Right lobe of liver (tissue), 6 donors: ENCODE results near the gene LGR5. TPM values are rescaled to one million over a fixed set of nuclear protein-coding genes. Genes with fewer than 3 reads are reported as not detected.

ENCODE experiments used
- ATAC-seq, 4 donors: fragments of 200-7000 bp; cut with Tn5 transposase; one replicate each; pipeline ENCODE4 v1.9.1; 2020; ENCODE audit warnings: mild to moderate bottlenecking in 4 of 4, moderate library complexity in 4 of 4
- DNase-seq, 3 donors: peaks; one replicate each; pipeline ENCODE4 v3.0.0-alpha.2; 2020
- H3K27ac ChIP-seq, 3 donors: fragments of 200-600 bp; one replicate each; pipeline ENCODE4 v1.8.0; 2022
- H3K27me3 ChIP-seq, 2 donors: fragments of 200-600 bp; one replicate each; pipeline ENCODE4 v1.8.0; 2022
- H3K36me3 ChIP-seq, 4 donors: fragments of 200-600 bp; sonication (generic) in 1 of 4; one replicate each; pipeline versions ENCODE4 v1.5.1 to v1.8.0; 2017 to 2022; ENCODE audit warnings: control low read depth in 1 of 4
- H3K4me1 ChIP-seq, 4 donors: fragments of 200-600 bp; sonication (generic) in 1 of 4; one replicate each; pipeline versions ENCODE4 v1.5.1 to v1.8.0; 2017 to 2022; ENCODE audit warnings: control low read depth in 1 of 4
- H3K4me3 ChIP-seq, 3 donors: fragments of 200-600 bp; one replicate each; pipeline ENCODE4 v1.8.0; 2022
- H3K9me3 ChIP-seq, 4 donors: fragments of 200-600 bp; sonication (generic) in 1 of 4; one replicate each; pipeline versions ENCODE4 v1.5.1 to v1.8.0; 2017 to 2022; ENCODE audit warnings: control low read depth in 1 of 4
- POLR2A ChIP-seq: fragments of 450-650 bp; IDR thresholded peaks from one replicate; pipeline ENCODE4 v1.6.1; 2017; ENCODE audit warnings: antibody characterized with exemption, mild to moderate bottlenecking
- WGBS: methylation state at CpG from one replicate; pipeline ENCODE4 v1.1.6; 2018; ENCODE audit warnings: low coverage, low lambda C conversion rate; ENCODE audit not compliant: insufficient coverage; ENCODE audit errors: missing lambda C conversion rate; 5-methylcytosine and 5-hydroxymethylcytosine counted together
- intact Hi-C, 2 donors: fragments of 100-400 bp; cut with DNase I; formaldehyde crosslinking; loops; one replicate each; pipeline versions ENCODE4 v1.11.2 to v1.14.1; 2022
- total RNA-seq, 6 experiments: library from RNA; depleted of rRNA in 2 of 6; stranded (reverse); fragments of >200 nt in 2 of 6; fragmentation: NEBNext Ultra II Directional in 3 of 6; extraction: Animal tissue kit (Norgen Biotek cat#: 25700) in 3 of 6; gene quantifications; one replicate each; pipeline versions ENCODE4 v1.1.0 to v1.2.4, GENCODE V29; 2016 to 2023
- TF ChIP-seq, protein P1 (sequence below), 4 donors: fragments of 200-600 bp in 3 of 4; fragments of 450-650 bp in 1 of 4; IDR thresholded peaks; one replicate each; pipeline versions ENCODE4 v1.5.1 to v1.8.0; 2016 to 2022; ENCODE audit warnings: antibody characterized with exemption in 4 of 4, mild to moderate bottlenecking in 2 of 4
- donor health status: DM: no; HTN: yes; CAD: no.
- donor health status: DM: no; HTN: no; CAD: no.
- donor health status: DM: no; HTN: no; CAD: no.
- donor health status: DM: no; HTN: yes; CAD: no.
- donor health status: DM: no; HTN: yes; CAD: no.

LGR5 gene
- total RNA-seq, 6 experiments from 2014 or later: 0.11 to 0.31 (median 0.17) TPM

DNA sequence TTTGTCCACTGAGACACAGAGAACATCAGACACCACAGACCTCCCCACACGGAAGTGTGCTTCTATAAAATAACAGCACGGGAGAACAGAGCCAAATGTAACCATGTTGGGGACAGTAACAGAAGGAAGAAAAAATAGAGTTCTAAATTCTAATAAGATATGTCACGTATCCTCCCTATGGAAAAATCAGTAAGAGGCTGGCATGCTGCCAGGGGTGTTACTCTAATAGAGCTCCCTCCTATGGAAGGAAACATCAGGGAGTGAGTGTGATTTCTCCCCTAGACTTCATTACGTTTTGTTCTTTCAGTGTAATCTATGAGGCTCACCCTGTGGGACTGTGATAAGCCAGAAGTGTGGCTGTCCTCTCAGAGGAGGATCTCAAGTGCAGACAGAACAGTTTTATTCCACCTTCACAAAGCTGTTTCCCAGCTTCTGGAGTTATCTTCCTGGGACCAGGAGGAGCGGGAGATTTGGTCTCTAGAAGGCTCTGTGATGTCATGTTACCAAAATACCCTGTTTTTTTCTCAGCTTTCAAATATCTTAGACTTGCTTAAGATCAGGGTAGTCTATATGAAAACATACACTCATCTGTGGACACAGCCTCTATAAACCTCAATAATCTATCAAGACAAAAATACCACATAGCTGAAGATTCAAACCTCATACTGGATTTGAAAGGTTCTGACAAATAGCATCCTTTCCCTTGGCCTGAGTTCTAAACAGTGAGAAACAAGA is 154.8 kb downstream of the LGR5 start:
- Histone ChIP-seq H3K4me3 (no peak overlapping the region), H3K36me3 (no peaks in the 10 kb centered on the region), H3K4me1 (no peaks in the 10 kb centered on the region), H3K27me3 (no peaks in the 10 kb centered on the region), H3K9me3 (no peaks in the 10 kb centered on the region), H3K27ac (no peak overlapping the region)
- ATAC-seq (no peak), DNase-seq (no peak)
- 45% methylated on average over 5 of the region's 5 CpGs for WGBS
- TF ChIP-seq, protein P1, sequence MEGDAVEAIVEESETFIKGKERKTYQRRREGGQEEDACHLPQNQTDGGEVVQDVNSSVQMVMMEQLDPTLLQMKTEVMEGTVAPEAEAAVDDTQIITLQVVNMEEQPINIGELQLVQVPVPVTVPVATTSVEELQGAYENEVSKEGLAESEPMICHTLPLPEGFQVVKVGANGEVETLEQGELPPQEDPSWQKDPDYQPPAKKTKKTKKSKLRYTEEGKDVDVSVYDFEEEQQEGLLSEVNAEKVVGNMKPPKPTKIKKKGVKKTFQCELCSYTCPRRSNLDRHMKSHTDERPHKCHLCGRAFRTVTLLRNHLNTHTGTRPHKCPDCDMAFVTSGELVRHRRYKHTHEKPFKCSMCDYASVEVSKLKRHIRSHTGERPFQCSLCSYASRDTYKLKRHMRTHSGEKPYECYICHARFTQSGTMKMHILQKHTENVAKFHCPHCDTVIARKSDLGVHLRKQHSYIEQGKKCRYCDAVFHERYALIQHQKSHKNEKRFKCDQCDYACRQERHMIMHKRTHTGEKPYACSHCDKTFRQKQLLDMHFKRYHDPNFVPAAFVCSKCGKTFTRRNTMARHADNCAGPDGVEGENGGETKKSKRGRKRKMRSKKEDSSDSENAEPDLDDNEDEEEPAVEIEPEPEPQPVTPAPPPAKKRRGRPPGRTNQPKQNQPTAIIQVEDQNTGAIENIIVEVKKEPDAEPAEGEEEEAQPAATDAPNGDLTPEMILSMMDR (IDR thresholded peaks at IDR 0.05): no peak
- TF ChIP-seq POLR2A: no peak
- intact Hi-C loops: no loop called here

DNA sequence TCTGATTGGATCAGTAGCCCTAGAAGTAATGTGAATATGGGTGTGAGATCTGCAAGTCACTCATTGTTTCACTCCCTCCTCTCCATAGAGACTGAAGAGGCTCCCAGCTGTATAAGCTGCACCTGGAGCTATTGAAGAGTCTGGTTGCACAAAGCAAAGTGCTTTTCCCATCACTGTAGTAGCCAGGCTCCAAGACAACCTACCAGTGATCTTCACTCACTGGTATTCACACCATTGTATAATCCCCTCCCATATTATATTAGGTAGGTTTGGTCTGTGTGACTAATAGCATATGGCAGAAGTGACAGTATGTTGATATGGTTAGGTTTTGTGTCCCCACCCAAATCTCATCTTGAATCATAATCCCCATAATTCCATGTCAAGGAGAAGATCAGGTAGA is 159.6 kb downstream of the LGR5 start:
- Histone ChIP-seq H3K4me1 (no peaks in the 10 kb centered on the region), H3K4me3 (no peak overlapping the region), H3K9me3 (no peaks in the 10 kb centered on the region), H3K27ac (no peak overlapping the region), H3K36me3 (no peaks in the 10 kb centered on the region), H3K27me3 (no peaks in the 10 kb centered on the region)
- DNase-seq (no peak), ATAC-seq (no peak)
- intact Hi-C loops: no loop called here
- TF ChIP-seq, protein P1 (IDR thresholded peaks at IDR 0.05): no peak
- TF ChIP-seq POLR2A: no peak

DNA sequence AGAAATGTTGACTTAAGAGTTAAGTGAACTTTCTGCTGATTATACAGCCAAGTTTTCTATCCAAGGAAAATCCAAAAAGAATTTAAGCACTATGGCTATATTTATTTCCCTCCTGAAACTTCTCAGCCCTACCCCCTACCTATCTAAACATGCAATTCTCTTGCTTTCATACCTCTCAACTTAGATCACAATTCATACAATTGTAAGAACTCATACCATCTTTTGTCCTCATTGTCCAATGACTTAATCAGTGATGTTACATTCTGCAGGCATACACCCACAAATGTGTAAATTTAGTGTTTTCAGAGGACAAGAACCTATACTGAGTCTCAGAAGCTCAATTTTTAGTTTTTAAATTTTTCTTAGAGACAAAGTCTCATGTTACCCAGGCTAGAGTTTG is 161.9 kb downstream of the LGR5 start:
- H3K36me3 ChIP-seq: peaks cover 0 to 4% (median 0%) of the 10 kb centered on the region in 4 donors
- no peaks in the 10 kb centered on the region for H3K27me3 ChIP-seq
- TF ChIP-seq POLR2A: no peak
- TF ChIP-seq, protein P1 (IDR thresholded peaks at IDR 0.05): no peak
- no peak overlapping the region for H3K4me3 ChIP-seq
- H3K4me1 ChIP-seq: peaks cover 0 to 8% (median 0%) of the 10 kb centered on the region in 4 donors
- DNase-seq (no peak), ATAC-seq (no peak)
- H3K9me3 ChIP-seq: no peaks in the 10 kb centered on the region
- H3K27ac ChIP-seq: no peak overlapping the region
- intact Hi-C loops: no loop called here

DNA sequence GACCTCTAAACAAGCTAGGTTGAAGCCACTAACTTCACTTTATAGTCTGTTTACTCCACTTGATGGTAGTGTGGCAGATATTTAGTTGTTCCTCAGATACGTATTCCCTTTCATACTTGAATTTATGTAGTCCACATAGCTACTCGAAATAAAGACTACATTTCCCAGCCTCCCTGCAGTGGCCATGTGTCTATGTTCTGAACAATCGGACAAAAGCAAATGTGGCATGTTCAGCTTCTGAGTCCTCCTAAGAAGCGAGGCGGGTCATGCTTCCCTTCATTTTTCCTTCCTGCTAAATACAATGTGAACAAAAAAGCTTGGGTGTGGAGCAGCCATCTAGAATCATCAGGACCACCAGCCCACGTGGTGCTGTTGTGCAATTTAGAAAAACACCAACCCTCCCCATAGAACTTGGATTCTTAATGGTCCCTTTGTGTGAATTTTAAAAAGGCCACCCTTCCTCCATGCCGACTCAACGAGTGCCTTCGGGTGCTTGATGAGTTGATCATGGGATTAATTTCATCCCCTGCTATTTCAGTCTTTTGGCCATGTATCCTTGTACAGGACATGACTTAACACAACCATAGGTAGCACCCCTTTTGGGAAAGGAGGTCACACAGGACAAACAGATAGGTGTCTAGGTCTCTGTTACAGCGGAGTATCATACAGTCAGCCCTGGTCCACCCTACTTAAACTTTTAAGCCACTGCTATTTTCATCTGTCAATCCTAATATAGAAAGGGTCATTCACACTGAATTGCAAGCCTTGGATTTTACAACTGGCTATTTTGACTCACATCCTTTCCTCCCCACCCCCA is 163.4 kb downstream of the LGR5 start:
- Histone ChIP-seq H3K4me1 (peaks cover 0 to 8% (median 0%) of the 10 kb centered on the region in 4 donors), H3K27me3 (no peaks in the 10 kb centered on the region), H3K27ac (no peak overlapping the region), H3K36me3 (peaks cover 0 to 16% (median 0%) of the 10 kb centered on the region in 4 donors), H3K9me3 (no peaks in the 10 kb centered on the region), H3K4me3 (no peak overlapping the region)
- intact Hi-C loops: no loop called here
- TF ChIP-seq POLR2A: no peak
- TF ChIP-seq, protein P1 (IDR thresholded peaks at IDR 0.05): no peak
- DNase-seq: no peak
- ATAC-seq: no peak
- 86% methylated on average over 10 of the region's 10 CpGs for whole genome bisulfite sequencing
